Kidney (tissue), 14 donors: ENCODE data around the gene PASD1. TPM values are rescaled to one million over a fixed set of nuclear protein-coding genes. Genes with fewer than 3 reads are reported as not detected.

Experiments used
- DNase-seq, 5 donors: peaks; one replicate each; pipeline ENCODE4 v3.0.0-alpha.2; 2013 to 2020
- FAIRE-seq: peaks from 2 replicates; lab custom pipeline; 2012; peaks lifted over from hg19 to GRCh38; lab: Jason Lieb, UNC
- H3K27ac ChIP-seq, 2 donors: one replicate each; pipeline ENCODE4 v1.7.0; 2013; ENCODE audit warnings: low read depth in 2 of 2, low read length in 2 of 2, inconsistent platforms in 1 of 2
- H3K27me3 ChIP-seq: one replicate; pipeline ENCODE4 v1.7.1; 2013; ENCODE audit warnings: low read length, inconsistent platforms; ENCODE audit not compliant: control insufficient read depth, insufficient read depth
- H3K36me3 ChIP-seq, 3 donors: one replicate each; pipeline versions ENCODE4 v1.7.0 to v1.7.1; 2013; ENCODE audit warnings: low read length in 3 of 3, control low read depth in 1 of 3, inconsistent platforms in 1 of 3; ENCODE audit not compliant: insufficient read depth in 3 of 3, control insufficient read depth in 2 of 3
- H3K4me1 ChIP-seq, 3 donors: one replicate each; pipeline versions ENCODE4 v1.7.0 to v1.7.1; 2013; ENCODE audit warnings: low read length in 3 of 3, inconsistent platforms in 1 of 3, low read depth in 1 of 3; ENCODE audit not compliant: control insufficient read depth in 2 of 3, insufficient read depth in 2 of 3
- H3K4me3 ChIP-seq, 3 donors: one replicate each; pipeline versions ENCODE4 v1.7.0 to v1.8.1; 2013; ENCODE audit warnings: low read length in 3 of 3, control low read depth in 1 of 3, inconsistent platforms in 1 of 3
- H3K9ac ChIP-seq, 3 donors: one replicate each; pipeline versions ENCODE4 v1.7.0 to v1.7.1; 2013; ENCODE audit warnings: low read length in 3 of 3, control low read depth in 1 of 3, inconsistent platforms in 1 of 3
- H3K9me3 ChIP-seq, 3 donors: one replicate each; pipeline versions ENCODE4 v1.7.0 to v1.7.1; 2013; ENCODE audit warnings: low read length in 3 of 3, control low read depth in 1 of 3, inconsistent platforms in 1 of 3; ENCODE audit not compliant: control insufficient read depth in 2 of 3, insufficient read depth in 1 of 3
- intact Hi-C: fragments of 100-400 bp; cut with DNase I; formaldehyde crosslinking; loops from one replicate; pipeline ENCODE4 v1.11.1; 2022
- polyA plus RNA-seq: library from polyadenylated mRNA; stranded (reverse); fragments of 350-450 nt; fragmentation: Illumina TruSeq; extraction: RNeasy Lipid Tissue Mini Kit (QIAGEN cat#74804); gene quantifications from one replicate; pipeline ENCODE4 v1.2.3, GENCODE V29; 2014; ENCODE audit warnings: low read depth, low replicate concordance; ENCODE audit not compliant: insufficient read depth
- total RNA-seq: library from RNA; stranded (reverse); fragmentation: NEBNext Ultra II Directional; extraction: Animal tissue kit (Norgen Biotek cat#: 25700); gene quantifications from one replicate; pipeline ENCODE4 v1.2.1, GENCODE V29; 2021
- TF ChIP-seq, protein P1 (sequence below): IDR thresholded peaks from 3 replicates; pipeline ENCODE4 v1.5.1; 2012; ENCODE audit warnings: mild to moderate bottlenecking, moderate library complexity, borderline replicate concordance; ENCODE audit not compliant: insufficient read depth; ENCODE audit errors: extremely low read depth
- donor health status: control.
- donor health status: control.
- donor health status: control.
- donor health status: control.
- donor health status: control.
- donor health status: DM: yes; HTN: yes; CAD: no.
- donor health status: Normal renal cell carcinoma (clear cell type).

The PASD1 gene
- total and polyA plus RNA-seq, 2 donors from 2014 or later = not detected

DNA sequence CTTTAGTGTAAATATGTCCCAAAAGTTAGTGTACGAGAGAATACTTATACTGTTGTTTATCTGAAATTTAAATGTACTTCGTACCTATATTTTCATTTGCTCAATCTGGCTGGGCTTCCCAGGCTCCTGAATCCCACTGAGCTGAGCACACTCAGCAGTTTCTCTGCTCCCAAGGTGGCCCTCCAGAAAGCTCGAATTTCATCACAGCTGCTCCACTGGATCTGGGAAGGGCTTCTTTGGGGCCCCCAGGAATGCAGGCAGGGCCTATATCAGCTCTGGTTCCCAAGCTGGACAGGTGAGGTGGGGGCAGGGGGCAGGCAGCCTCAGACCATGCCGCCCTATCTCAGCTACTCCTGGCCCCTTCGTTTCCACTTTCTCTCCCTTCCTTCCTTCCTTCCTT, 150.9 kb downstream of the PASD1 start:
- no peak for DNase-seq
- Histone ChIP-seq H3K4me1 (no peaks in the 10 kb centered on the region), H3K4me3 (no peak overlapping the region), H3K27ac (no peak overlapping the region), H3K27me3 (no peaks in the 10 kb centered on the region), H3K9me3 (no peaks in the 10 kb centered on the region), H3K36me3 (no peaks in the 10 kb centered on the region), H3K9ac (no peak overlapping the region)
- no peak for FAIRE-seq
- TF ChIP-seq, protein P1, sequence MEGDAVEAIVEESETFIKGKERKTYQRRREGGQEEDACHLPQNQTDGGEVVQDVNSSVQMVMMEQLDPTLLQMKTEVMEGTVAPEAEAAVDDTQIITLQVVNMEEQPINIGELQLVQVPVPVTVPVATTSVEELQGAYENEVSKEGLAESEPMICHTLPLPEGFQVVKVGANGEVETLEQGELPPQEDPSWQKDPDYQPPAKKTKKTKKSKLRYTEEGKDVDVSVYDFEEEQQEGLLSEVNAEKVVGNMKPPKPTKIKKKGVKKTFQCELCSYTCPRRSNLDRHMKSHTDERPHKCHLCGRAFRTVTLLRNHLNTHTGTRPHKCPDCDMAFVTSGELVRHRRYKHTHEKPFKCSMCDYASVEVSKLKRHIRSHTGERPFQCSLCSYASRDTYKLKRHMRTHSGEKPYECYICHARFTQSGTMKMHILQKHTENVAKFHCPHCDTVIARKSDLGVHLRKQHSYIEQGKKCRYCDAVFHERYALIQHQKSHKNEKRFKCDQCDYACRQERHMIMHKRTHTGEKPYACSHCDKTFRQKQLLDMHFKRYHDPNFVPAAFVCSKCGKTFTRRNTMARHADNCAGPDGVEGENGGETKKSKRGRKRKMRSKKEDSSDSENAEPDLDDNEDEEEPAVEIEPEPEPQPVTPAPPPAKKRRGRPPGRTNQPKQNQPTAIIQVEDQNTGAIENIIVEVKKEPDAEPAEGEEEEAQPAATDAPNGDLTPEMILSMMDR = no peak
- intact Hi-C loops = no loop called here

DNA sequence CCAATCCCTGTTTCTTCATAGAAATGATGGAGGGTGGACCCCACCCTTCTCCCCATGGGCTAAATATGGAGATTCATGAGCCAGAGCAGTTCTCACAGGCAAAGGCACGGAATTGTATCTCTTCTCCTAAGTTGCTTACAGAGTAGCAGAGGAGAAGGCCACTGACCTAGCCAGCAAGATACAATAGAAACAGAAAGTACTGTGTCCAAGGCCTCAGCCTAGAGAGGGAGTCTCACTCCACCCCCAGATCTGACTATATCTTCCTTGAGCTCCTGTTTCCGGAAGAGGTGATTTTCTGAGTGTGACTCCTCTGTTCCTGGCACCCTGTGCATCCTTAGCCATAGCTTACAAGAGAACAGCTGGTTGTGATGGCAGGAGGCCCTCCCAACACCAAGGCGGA, 152.3 kb downstream of the PASD1 start, which contains the start of gene FATE1:
TSS of gene FATE1 (plus strand) at position 284 of the 400 bp plus-strand sequence. CDS start at position 369, 85 bp downstream.
- H3K36me3 ChIP-seq = no peaks in the 10 kb centered on the region
- TF ChIP-seq, protein P1 = no peak
- H3K9ac ChIP-seq = no peak within 1 kb of the TSS
- H3K9me3 ChIP-seq = no peaks in the 10 kb centered on the region
- no peak for FAIRE-seq
- DNase-seq = no peak
- no peak within 1 kb of the TSS for H3K4me3 ChIP-seq
- intact Hi-C loops = no loop called here
- no peaks in the 10 kb centered on the region for H3K4me1 ChIP-seq
- H3K27me3 ChIP-seq = no peaks in the 10 kb centered on the region
- no peak within 1 kb of the TSS for H3K27ac ChIP-seq

GRCh38 chrX:151722241-151722846, 158.9 kb downstream of the PASD1 start:
- H3K27ac ChIP-seq = no peak overlapping the region
- H3K4me1 ChIP-seq = no peaks in the 10 kb centered on the region
- H3K4me3 ChIP-seq = no peak overlapping the region
- TF ChIP-seq, protein P1 = no peak
- FAIRE-seq (no peak), DNase-seq (peak; percentile 48 to 67 (median 55))
- H3K27me3 ChIP-seq = no peaks in the 10 kb centered on the region
- H3K36me3 ChIP-seq = no peaks in the 10 kb centered on the region
- H3K9ac ChIP-seq = no peak overlapping the region
- intact Hi-C loops = no loop called here
- H3K9me3 ChIP-seq = no peaks in the 10 kb centered on the region
